ENCODE measurements around the gene TENM3. TPM values are rescaled to one million over a fixed set of nuclear protein-coding genes. Genes with fewer than 3 reads are reported as not detected.

The TENM3 gene
- total RNA-seq, 1 experiment from 2014 or later, result 0.87 TPM

- Histone ChIP-seq H3K4me3 (ENCODE audit: low read length) (no peak overlapping the region), H3F3A (ENCODE audit: low read length, unreplicated experiment) (no peaks in the 10 kb centered on the region), H2AFZ (ENCODE audit: low read length) (no peak overlapping the region), H4K20me1 (ENCODE audit: low read length) (no peaks in the 10 kb centered on the region), H3K36me3 (ENCODE audit: low read depth, low read length) (no peaks in the 10 kb centered on the region), H3K9ac (ENCODE audit: low read length) (no peak overlapping the region), H3K9me3 (ENCODE audit: low read length) (no peaks in the 10 kb centered on the region), H3K9me2 (replicated peaks; ENCODE audit: low read length) (no peaks in the 10 kb centered on the region), H3K27ac (ENCODE audit: low read length) (no peak overlapping the region), H3K27me3 (ENCODE audit: low read length) (no peaks in the 10 kb centered on the region), H3K4me2 (ENCODE audit: low read length) (no peak overlapping the region), H3K79me2 (ENCODE audit: low read length) (no peaks in the 10 kb centered on the region), H3K4me1 (ENCODE audit: insufficient read depth, low read length) (no peaks in the 10 kb centered on the region; the same call in 1 of the 2 replicates)
- ChIA-PET CTCF (no interaction called here), POLR2A (ENCODE audit: unreplicated experiment) (no interaction called here)
- TF ChIP-seq EZH2phosphoT487 (IDR thresholded peaks at IDR 0.05; ENCODE audit: borderline replicate concordance, low read length) (no peak), CTCF (conservative IDR thresholded peaks at IDR 0.05; ENCODE audit: low read depth, low read length) (no peak), EZH2 (IDR thresholded peaks at IDR 0.05; ENCODE audit: low read length, unreplicated experiment) (no peak)
- ATAC-seq, result no peak
- intact Hi-C loops (cut with micrococcal nuclease), result loop anchor here (5.0 kb wide), 1 partner anchor 53 kb away; no protein-coding TSS in a partner anchor
- DNase-seq, result no peak
- no TSS peak for BruUV-seq (replicated peaks)
Measured at GRCh38 chr4:182829196-182829595, 586.0 kb downstream of the TENM3 start.

GRCh38 chr4:182831376-182831775 is 588.2 kb downstream of the TENM3 start:
- Histone ChIP-seq H3K4me1 (ENCODE audit: insufficient read depth, low read length) (no peaks in the 10 kb centered on the region; the same call in 1 of the 2 replicates), H3K27ac (ENCODE audit: low read length) (no peak overlapping the region), H3K79me2 (ENCODE audit: low read length) (no peaks in the 10 kb centered on the region), H3K9me3 (ENCODE audit: low read length) (no peaks in the 10 kb centered on the region), H3K4me3 (ENCODE audit: low read length) (no peak overlapping the region), H3F3A (ENCODE audit: low read length, unreplicated experiment) (no peaks in the 10 kb centered on the region), H3K4me2 (ENCODE audit: low read length) (no peak overlapping the region), H3K9me2 (replicated peaks; ENCODE audit: low read length) (no peaks in the 10 kb centered on the region), H3K9ac (ENCODE audit: low read length) (no peak overlapping the region), H3K36me3 (ENCODE audit: low read depth, low read length) (no peaks in the 10 kb centered on the region), H4K20me1 (ENCODE audit: low read length) (no peaks in the 10 kb centered on the region), H2AFZ (ENCODE audit: low read length) (no peak overlapping the region), H3K27me3 (ENCODE audit: low read length) (no peaks in the 10 kb centered on the region)
- ChIA-PET POLR2A (ENCODE audit: unreplicated experiment) (no interaction called here), CTCF (no interaction called here)
- intact Hi-C loops (cut with micrococcal nuclease), result no loop called here
- ATAC-seq (no peak), DNase-seq (no peak)
- TF ChIP-seq EZH2 (IDR thresholded peaks at IDR 0.05; ENCODE audit: low read length, unreplicated experiment), result no peak
- TF ChIP-seq CTCF (conservative IDR thresholded peaks at IDR 0.05; ENCODE audit: low read depth, low read length), result no peak
- TF ChIP-seq EZH2phosphoT487 (IDR thresholded peaks at IDR 0.05; ENCODE audit: borderline replicate concordance, low read length), result no peak
- BruUV-seq (replicated peaks), result no TSS peak

GRCh38 chr4:182832352-182833120 is 589.3 kb downstream of the TENM3 start:
- DNase-seq, result no peak
- Histone ChIP-seq H3K9me2 (replicated peaks; ENCODE audit: low read length) (no peaks in the 10 kb centered on the region), H3F3A (ENCODE audit: low read length, unreplicated experiment) (no peaks in the 10 kb centered on the region), H3K27ac (ENCODE audit: low read length) (no peak overlapping the region), H3K27me3 (ENCODE audit: low read length) (no peaks in the 10 kb centered on the region), H4K20me1 (ENCODE audit: low read length) (no peaks in the 10 kb centered on the region), H3K4me3 (ENCODE audit: low read length) (no peak overlapping the region), H3K36me3 (ENCODE audit: low read depth, low read length) (no peaks in the 10 kb centered on the region), H3K4me1 (ENCODE audit: insufficient read depth, low read length) (no peaks in the 10 kb centered on the region; the same call in 1 of the 2 replicates), H3K4me2 (ENCODE audit: low read length) (no peak overlapping the region), H3K9ac (ENCODE audit: low read length) (no peak overlapping the region), H3K79me2 (ENCODE audit: low read length) (no peaks in the 10 kb centered on the region), H2AFZ (ENCODE audit: low read length) (no peak overlapping the region), H3K9me3 (ENCODE audit: low read length) (no peaks in the 10 kb centered on the region)
- ChIA-PET POLR2A (ENCODE audit: unreplicated experiment) (no interaction called here), CTCF (no interaction called here)
- no peak for TF ChIP-seq EZH2 (IDR thresholded peaks at IDR 0.05; ENCODE audit: low read length, unreplicated experiment)
- TF ChIP-seq CTCF (conservative IDR thresholded peaks at IDR 0.05; ENCODE audit: low read depth, low read length), result no peak
- TF ChIP-seq EZH2phosphoT487 (IDR thresholded peaks at IDR 0.05; ENCODE audit: borderline replicate concordance, low read length), result no peak
- intact Hi-C loops (cut with micrococcal nuclease), result no loop called here
- BruUV-seq (replicated peaks), result no TSS peak
- no peak for ATAC-seq
